ENCODE results near the gene DCC.

Gene DCC

GRCh38 chr18:53080687-53081086 lies 740.7 kb downstream of the DCC start:
- no peak for DNase-seq (ENCODE audit: low read depth)
- no peak overlapping the region for H3K4me3 ChIP-seq (ENCODE audit: low read depth, low read length)
- no peak for TF ChIP-seq CTCF (IDR thresholded peaks at IDR 0.05; ENCODE audit: control insufficient read depth, extremely low read depth, insufficient read depth)

DNA sequence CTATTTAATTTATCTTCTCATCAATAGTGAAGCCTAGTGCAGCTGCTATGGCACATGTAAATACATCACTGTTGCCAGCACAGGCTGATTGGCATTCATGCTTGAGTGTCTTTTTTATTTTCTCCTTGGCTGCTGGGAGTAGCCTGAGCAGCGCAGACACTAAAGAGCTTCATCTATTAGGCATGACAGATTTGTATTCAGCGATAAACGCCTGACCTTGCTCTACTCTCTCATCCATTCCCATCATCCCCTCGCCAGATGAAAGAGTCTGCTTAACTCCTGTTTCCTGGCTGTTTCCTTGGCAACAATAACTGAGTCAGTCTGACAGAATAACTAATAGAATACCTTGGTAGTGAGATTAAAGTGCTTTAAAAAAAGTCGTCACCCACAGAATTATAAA lies 753.6 kb downstream of the DCC start:
- no peak for DNase-seq (ENCODE audit: low read depth)
- H3K4me3 ChIP-seq (ENCODE audit: low read depth, low read length): no peak overlapping the region
- no peak for TF ChIP-seq CTCF (IDR thresholded peaks at IDR 0.05; ENCODE audit: control insufficient read depth, extremely low read depth, insufficient read depth)

DNA sequence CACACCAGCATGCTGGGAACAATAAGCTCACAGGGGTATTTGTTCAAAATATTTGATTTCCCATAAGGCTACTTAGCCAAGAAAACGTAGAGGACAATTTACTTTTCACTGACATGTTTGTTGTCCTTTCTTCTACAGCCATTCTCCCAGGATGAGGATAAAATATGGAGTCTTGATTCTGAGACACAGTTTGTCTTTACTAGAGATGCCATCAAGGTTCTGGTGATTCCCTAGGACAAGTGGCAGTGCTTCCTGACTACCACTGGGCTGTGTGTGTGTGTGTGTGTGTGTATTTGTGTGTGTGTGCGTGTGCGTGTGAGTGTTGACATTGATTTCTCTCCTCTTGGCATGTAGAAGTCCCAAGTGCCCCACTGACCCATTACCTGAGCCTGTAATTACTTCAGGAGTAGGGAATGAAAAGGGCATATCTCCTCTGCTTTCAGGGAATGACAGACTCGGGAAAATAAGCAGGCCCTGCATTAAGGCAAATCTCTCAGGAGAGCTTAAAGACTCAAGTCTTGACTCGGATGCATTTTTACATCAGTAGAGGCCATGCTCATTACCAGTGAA lies 761.6 kb downstream of the DCC start:
- DNase-seq (ENCODE audit: low read depth): no peak
- no peak overlapping the region for H3K4me3 ChIP-seq (ENCODE audit: low read depth, low read length)
- no peak for TF ChIP-seq CTCF (IDR thresholded peaks at IDR 0.05; ENCODE audit: control insufficient read depth, extremely low read depth, insufficient read depth)

DNA sequence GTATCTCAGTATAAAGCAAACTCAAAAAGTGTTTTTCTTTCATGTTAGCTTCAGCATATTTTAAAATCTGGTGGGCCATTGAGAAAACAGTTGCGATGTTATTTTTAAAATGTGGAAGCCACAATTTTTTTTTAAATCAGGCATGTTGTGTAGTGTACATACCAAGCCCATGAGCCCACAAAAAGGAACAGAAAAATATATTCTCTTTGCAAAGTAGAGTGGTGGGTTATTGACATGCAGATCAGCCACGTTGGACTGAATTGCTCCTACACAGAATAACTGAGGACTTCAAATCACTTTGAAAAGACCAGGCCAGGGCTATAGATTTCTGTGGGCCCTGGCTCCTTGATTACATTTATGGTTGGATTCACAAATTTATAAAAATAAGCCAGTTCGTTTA lies 774.4 kb downstream of the DCC start:
- no peak overlapping the region for H3K4me3 ChIP-seq (ENCODE audit: low read depth, low read length)
- DNase-seq (ENCODE audit: low read depth): no peak
- no peak for TF ChIP-seq CTCF (IDR thresholded peaks at IDR 0.05; ENCODE audit: control insufficient read depth, extremely low read depth, insufficient read depth)

DNA sequence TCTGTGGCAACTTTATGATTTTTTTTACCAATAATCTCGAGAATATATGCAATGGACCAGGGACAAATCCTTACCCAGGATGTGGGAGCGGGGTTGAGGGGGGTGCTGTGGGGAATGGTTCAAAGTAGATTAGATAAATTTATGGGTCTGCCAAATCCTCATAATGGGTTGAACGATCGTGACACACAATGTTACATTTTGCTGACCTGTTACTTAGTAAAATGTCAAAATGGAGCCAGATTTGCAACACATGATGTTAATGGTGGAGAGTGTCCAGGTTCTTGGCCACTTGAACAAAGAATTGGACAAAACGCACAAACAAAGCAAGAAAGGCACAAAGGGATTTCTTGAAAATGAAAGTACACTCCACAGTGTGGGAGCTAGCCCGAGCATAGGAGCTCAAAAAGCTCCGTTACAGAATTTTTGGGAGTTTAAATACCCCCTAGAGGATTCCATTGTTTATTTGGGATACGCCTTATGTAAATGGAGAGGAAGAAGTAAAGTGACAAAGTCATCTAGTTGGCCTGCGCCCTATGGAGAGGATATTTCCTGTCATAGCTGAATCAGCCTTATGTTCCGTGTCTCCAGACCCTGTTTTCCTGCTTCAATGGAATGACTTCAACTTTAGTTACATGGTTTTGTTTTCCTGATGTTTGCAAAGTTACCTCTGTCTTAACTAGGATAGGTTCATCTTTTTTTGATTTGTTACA lies 776.0 kb downstream of the DCC start:
- no peak for DNase-seq (ENCODE audit: low read depth)
- no peak overlapping the region for H3K4me3 ChIP-seq (ENCODE audit: low read depth, low read length)
- TF ChIP-seq CTCF (IDR thresholded peaks at IDR 0.05; ENCODE audit: control insufficient read depth, extremely low read depth, insufficient read depth): no peak

DNA sequence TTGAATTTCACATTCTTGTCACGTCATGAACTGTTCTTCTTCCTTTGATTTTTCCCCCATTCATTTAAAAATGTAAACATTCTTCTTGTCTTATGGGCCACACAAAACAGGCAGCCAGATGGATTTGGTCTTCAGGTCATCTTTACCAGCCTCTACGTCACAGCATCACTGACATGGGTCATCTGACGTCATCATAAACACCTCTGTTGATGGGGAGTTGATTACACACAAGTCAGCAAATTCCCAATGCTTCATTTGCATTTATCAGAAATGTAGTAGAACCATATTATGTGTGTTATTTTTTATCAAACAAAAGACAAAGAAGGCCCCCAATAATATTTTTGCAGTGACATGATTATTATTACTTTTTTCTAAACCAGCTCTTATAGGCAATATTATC lies 777.9 kb downstream of the DCC start:
- DNase-seq (ENCODE audit: low read depth): no peak
- H3K4me3 ChIP-seq (ENCODE audit: low read depth, low read length): no peak overlapping the region
- TF ChIP-seq CTCF (IDR thresholded peaks at IDR 0.05; ENCODE audit: control insufficient read depth, extremely low read depth, insufficient read depth): no peak

DNA sequence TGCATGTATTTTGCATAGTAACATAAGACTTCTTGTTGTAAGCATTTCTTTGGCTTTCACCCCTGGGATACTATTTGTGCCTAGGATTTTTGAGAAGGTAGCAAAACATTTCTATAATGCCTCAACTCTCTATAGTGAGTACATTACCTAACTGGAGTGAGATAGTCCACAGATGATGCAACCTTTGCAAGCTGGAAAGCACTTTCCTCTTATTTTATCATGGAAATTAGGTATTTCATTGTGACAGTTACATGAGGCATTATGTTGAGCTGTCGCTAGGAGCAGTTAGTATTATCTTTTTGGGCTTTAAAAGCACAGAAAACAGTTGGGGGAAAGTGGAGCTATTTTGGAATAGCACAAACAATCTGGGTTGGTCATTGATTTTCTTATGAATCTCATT lies 786.2 kb downstream of the DCC start:
- no peak for DNase-seq (ENCODE audit: low read depth)
- TF ChIP-seq CTCF (IDR thresholded peaks at IDR 0.05; ENCODE audit: control insufficient read depth, extremely low read depth, insufficient read depth): no peak
- H3K4me3 ChIP-seq (ENCODE audit: low read depth, low read length): no peak overlapping the region
